ENCODE results near the gene ZNF143. TPM values are rescaled to one million over a fixed set of nuclear protein-coding genes. Genes with fewer than 3 reads are reported as not detected.
"Not testable (repeated sequence)": the region's sequence is repeated elsewhere in the genome, so short reads cannot be mapped to it uniquely, and the experiment has no call there.

The ZNF143 gene
- total RNA-seq, 3 donors from 2014 or later (not counting 1 experiment from before 2014, with no cell fraction given) = 27.4 to 32.7 (median 32.6) TPM

DNA sequence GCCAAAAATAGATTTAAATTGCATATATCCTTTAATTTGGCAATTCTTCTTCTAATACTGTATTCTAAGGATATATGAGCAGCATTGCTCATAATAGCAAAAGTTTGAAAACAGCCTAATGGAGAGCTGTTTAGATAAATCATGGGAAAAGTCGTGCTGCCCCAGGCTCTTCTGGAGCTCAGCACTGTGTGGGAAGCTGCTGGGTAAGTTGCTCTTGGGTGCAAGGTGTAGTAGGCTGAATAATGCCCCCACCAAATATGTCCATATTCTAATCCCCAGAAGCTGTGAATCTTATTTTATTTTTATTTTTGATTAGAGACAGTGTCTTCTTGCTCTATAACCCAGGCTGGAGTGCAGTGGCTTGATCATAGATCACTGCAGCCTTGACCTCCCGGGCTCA is 77.7 kb downstream of the ZNF143 start:
- ATAC-seq = no peak
- H3K27me3 ChIP-seq (ENCODE audit: control insufficient read depth, insufficient read depth, low read length) = no peaks in the 10 kb centered on the region
- no peaks in the 10 kb centered on the region for H3K36me3 Mint-ChIP-seq
- H3K27ac Mint-ChIP-seq = no peak overlapping the region
- no peak overlapping the region for H3K4me3 Mint-ChIP-seq
- no peak overlapping the region for H3K27ac ChIP-seq (ENCODE audit: low read length)
- H3K27me3 Mint-ChIP-seq (ENCODE audit: low read depth in 2 of 2) = no peaks in the 10 kb centered on the region
- H3K9me3 ChIP-seq (ENCODE audit: control insufficient read depth, insufficient read depth, low read length) = no peaks in the 10 kb centered on the region
- intact Hi-C loops (cut with micrococcal nuclease) = loop anchor here (10.0 kb wide), 1 partner anchor 766 kb away; the partner anchor contains the start of gene ADM
- no peaks in the 10 kb centered on the region for H3K36me3 ChIP-seq (ENCODE audit: control insufficient read depth, insufficient read depth, low read length)
- TF ChIP-seq, protein P1, sequence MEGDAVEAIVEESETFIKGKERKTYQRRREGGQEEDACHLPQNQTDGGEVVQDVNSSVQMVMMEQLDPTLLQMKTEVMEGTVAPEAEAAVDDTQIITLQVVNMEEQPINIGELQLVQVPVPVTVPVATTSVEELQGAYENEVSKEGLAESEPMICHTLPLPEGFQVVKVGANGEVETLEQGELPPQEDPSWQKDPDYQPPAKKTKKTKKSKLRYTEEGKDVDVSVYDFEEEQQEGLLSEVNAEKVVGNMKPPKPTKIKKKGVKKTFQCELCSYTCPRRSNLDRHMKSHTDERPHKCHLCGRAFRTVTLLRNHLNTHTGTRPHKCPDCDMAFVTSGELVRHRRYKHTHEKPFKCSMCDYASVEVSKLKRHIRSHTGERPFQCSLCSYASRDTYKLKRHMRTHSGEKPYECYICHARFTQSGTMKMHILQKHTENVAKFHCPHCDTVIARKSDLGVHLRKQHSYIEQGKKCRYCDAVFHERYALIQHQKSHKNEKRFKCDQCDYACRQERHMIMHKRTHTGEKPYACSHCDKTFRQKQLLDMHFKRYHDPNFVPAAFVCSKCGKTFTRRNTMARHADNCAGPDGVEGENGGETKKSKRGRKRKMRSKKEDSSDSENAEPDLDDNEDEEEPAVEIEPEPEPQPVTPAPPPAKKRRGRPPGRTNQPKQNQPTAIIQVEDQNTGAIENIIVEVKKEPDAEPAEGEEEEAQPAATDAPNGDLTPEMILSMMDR (IDR thresholded peaks at IDR 0.05) = no peak
- no peaks in the 10 kb centered on the region for H3K4me1 Mint-ChIP-seq
- no peak for DNase-seq
- no peaks in the 10 kb centered on the region for H3K4me1 ChIP-seq (ENCODE audit: control insufficient read depth, insufficient read depth, low read length)
- no peaks in the 10 kb centered on the region for H3K9me3 Mint-ChIP-seq
- H3K4me3 ChIP-seq (ENCODE audit: low read length) = no peak overlapping the region
- WGBS (ENCODE audit: insufficient coverage) = 95% methylated on average over 1 of the region's 2 CpGs

DNA sequence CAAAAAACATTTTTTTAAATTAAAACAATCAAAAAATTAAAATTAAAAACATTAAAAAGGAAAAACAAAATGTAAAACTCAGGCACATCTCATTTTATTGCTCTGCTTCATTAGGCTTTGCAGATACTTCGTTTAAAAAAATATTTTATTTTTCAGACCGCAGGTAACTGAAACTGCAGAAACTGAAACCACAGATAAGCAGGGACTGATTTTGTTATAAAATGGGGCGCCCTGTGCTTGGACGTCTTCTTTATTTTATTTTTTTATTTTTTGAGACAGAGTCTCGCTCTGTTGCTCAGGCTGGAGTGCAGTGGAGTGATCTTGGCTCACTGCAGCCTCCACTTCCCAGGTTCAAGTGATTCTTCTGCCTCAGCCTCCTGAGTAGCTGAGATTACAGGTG is 88.4 kb downstream of the ZNF143 start:
- ATAC-seq; intact Hi-C loops (cut with micrococcal nuclease); H3K36me3 Mint-ChIP-seq; H3K4me3 ChIP-seq (ENCODE audit: low read length); H3K4me1 ChIP-seq (ENCODE audit: control insufficient read depth, insufficient read depth, low read length); H3K27ac ChIP-seq (ENCODE audit: low read length); DNase-seq; H3K27me3 ChIP-seq (ENCODE audit: control insufficient read depth, insufficient read depth, low read length); H3K4me3 Mint-ChIP-seq; H3K27me3 Mint-ChIP-seq (ENCODE audit: low read depth in 2 of 2); H3K9me3 Mint-ChIP-seq; H3K4me1 Mint-ChIP-seq; H3K36me3 ChIP-seq (ENCODE audit: control insufficient read depth, insufficient read depth, low read length); H3K27ac Mint-ChIP-seq; H3K9me3 ChIP-seq (ENCODE audit: control insufficient read depth, insufficient read depth, low read length): not testable (repeated sequence)
- WGBS (ENCODE audit: insufficient coverage) = 57% methylated on average over 5 of the region's 5 CpGs

DNA sequence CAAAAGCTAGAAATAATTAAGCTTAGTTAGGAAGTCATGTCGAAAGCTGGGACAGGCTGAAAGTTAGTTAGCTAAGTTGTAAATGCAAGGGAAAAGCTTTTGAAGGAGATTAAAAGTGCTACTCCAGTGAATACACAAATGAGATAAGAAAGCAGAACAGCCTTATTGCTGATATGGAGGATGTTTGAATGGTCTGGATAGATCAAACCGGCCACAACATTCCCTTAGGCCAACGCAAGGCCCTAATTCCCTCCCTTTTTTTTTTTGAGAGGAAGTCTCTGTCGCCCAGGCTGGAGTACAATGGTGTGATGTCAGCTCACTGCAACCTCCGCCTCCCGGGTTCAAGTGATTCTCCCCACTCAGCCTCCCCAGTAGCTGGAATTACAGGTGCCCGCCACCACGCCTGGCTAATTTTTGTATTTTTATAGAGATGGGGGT is 89.4 kb downstream of the ZNF143 start:
- no peak overlapping the region for H3K4me3 Mint-ChIP-seq
- DNase-seq (no peak), ATAC-seq (no peak)
- 89% methylated on average over 4 of the region's 8 CpGs for WGBS (ENCODE audit: insufficient coverage)
- Histone ChIP-seq H3K4me1 (ENCODE audit: control insufficient read depth, insufficient read depth, low read length) (no peaks in the 10 kb centered on the region), H3K36me3 (ENCODE audit: control insufficient read depth, insufficient read depth, low read length) (no peaks in the 10 kb centered on the region), H3K9me3 (ENCODE audit: control insufficient read depth, insufficient read depth, low read length) (no peaks in the 10 kb centered on the region), H3K27me3 (ENCODE audit: control insufficient read depth, insufficient read depth, low read length) (no peaks in the 10 kb centered on the region), H3K4me3 (ENCODE audit: low read length) (no peak overlapping the region), H3K27ac (ENCODE audit: low read length) (no peak overlapping the region)
- H3K27ac Mint-ChIP-seq = no peak overlapping the region
- no peaks in the 10 kb centered on the region for H3K36me3 Mint-ChIP-seq
- TF ChIP-seq, protein P1 (IDR thresholded peaks at IDR 0.05) = no peak
- no peaks in the 10 kb centered on the region for H3K4me1 Mint-ChIP-seq
- intact Hi-C loops (cut with micrococcal nuclease) = no loop called here
- no peaks in the 10 kb centered on the region for H3K27me3 Mint-ChIP-seq (ENCODE audit: low read depth in 2 of 2)
- H3K9me3 Mint-ChIP-seq = no peaks in the 10 kb centered on the region

DNA sequence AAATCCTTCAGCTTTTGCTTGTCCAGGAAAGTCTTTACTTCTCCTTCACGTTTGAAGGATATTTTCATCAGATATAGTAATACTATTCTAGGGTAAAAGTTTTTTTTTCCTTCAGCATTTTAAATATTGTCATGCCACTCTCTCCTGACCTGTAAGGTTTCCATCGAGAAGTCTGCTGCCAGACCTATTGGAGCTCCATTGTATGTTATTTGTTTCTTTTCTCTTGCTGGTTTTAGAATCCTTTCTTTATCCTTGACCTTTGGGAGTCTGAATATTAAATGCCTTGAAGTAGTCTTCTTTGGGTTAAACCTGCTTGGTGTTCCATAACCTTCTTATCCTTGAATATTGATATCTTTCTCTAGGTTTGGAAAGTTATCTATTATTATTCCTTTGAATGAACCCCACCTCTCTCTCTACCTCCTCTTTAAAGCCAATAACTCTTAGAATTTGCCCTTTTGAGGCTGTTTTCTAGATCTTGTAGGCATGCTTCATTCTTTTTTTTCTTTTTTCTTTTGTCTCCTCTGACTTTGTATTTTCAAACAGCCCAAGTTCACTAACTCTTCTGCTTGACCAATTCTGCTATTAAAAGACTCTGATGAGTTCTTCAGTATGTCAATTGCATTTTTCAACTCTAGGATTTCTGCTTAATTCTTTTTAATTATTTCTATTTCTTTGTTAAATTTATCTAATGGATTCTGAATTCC is 100.6 kb downstream of the ZNF143 start:
- H3K27me3 ChIP-seq (ENCODE audit: control insufficient read depth, insufficient read depth, low read length) = no peaks in the 10 kb centered on the region
- H3K9me3 Mint-ChIP-seq = peaks cover 8 to 12% of the 10 kb centered on the region in 2 donors
- 100% methylated on average over 1 of the region's 2 CpGs for WGBS (ENCODE audit: insufficient coverage)
- H3K36me3 Mint-ChIP-seq = peaks cover 30% of the 10 kb centered on the region
- no peaks in the 10 kb centered on the region for H3K4me1 Mint-ChIP-seq
- H3K4me3 Mint-ChIP-seq = no peak overlapping the region
- intact Hi-C loops (cut with micrococcal nuclease) = no loop called here
- no peaks in the 10 kb centered on the region for H3K4me1 ChIP-seq (ENCODE audit: control insufficient read depth, insufficient read depth, low read length)
- ATAC-seq (no peak), DNase-seq (no peak)
- no peaks in the 10 kb centered on the region for H3K9me3 ChIP-seq (ENCODE audit: control insufficient read depth, insufficient read depth, low read length)
- H3K27ac Mint-ChIP-seq = no peak overlapping the region
- TF ChIP-seq, protein P1 (IDR thresholded peaks at IDR 0.05) = no peak
- no peaks in the 10 kb centered on the region for H3K27me3 Mint-ChIP-seq (ENCODE audit: low read depth in 2 of 2)
- no peaks in the 10 kb centered on the region for H3K36me3 ChIP-seq (ENCODE audit: control insufficient read depth, insufficient read depth, low read length)
- no peak overlapping the region for H3K4me3 ChIP-seq (ENCODE audit: low read length)
- no peak overlapping the region for H3K27ac ChIP-seq (ENCODE audit: low read length)

Data from natural killer cell (primary cell).